Neural cell (in vitro differentiated cells): Measurements from ENCODE around the gene RAD50. TPM values are rescaled to one million over a fixed set of nuclear protein-coding genes. Genes with fewer than 3 reads are reported as not detected.

Source experiments
- H2AFZ ChIP-seq: fragments of 200-600, 300-800 bp; sonication (generic), shearing (Covaris generic); 2 replicates; pipeline ENCODE4 v1.6.0; 2014; ENCODE audit warnings: low read depth, mild to moderate bottlenecking, antibody characterized with exemption, low read length, moderate library complexity
- H3F3A ChIP-seq: fragments of 200-600 bp; shearing (Covaris generic); 2 replicates; pipeline ENCODE4 v1.6.1; 2016; ENCODE audit warnings: mild to moderate bottlenecking, moderate library complexity, mixed read lengths, antibody characterized with exemption, low read length; ENCODE audit not compliant: insufficient read depth, poor library complexity, severe bottlenecking
- H3K27ac ChIP-seq: fragments of 200-600, 300-800 bp; sonication (generic), shearing (Covaris generic); 2 replicates; pipeline ENCODE4 v1.5.1; 2014; ENCODE audit warnings: mild to moderate bottlenecking, low read length, moderate library complexity
- H3K27me3 ChIP-seq: fragments of 300-800, 200-600 bp; sonication (generic), shearing (Covaris generic); 2 replicates; pipeline ENCODE4 v1.6.0; 2014; ENCODE audit warnings: mild to moderate bottlenecking, low read depth, low read length, moderate library complexity; ENCODE audit not compliant: insufficient read depth
- H3K36me3 ChIP-seq: fragments of 300-800, 200-600 bp; sonication (generic), shearing (Covaris generic); 2 replicates; pipeline ENCODE4 v1.5.1; 2014; ENCODE audit warnings: mild to moderate bottlenecking, antibody characterized with exemption, low read length, moderate library complexity; ENCODE audit not compliant: insufficient read depth
- H3K4me2 ChIP-seq: fragments of 300-800, 200-600 bp; sonication (generic), shearing (Covaris generic); 2 replicates; pipeline ENCODE4 v1.6.0; 2014; ENCODE audit warnings: mild to moderate bottlenecking, low read length
- H3K4me3 ChIP-seq: fragments of 300-800, 200-600 bp; sonication (generic), shearing (Covaris generic); 2 replicates; pipeline ENCODE4 v1.5.1; 2014; ENCODE audit warnings: mild to moderate bottlenecking, low read length, moderate library complexity
- H3K79me2 ChIP-seq: fragments of 200-600 bp; shearing (Covaris generic); replicated peaks from 2 replicates; pipeline ENCODE4 v1.6.0; 2014; ENCODE audit warnings: mild to moderate bottlenecking, low read length, moderate library complexity; ENCODE audit not compliant: insufficient read depth
- H3K9ac ChIP-seq: fragments of 300-800, 200-600 bp; sonication (generic), shearing (Covaris generic); 2 replicates; pipeline ENCODE4 v1.6.1; 2016; ENCODE audit warnings: mild to moderate bottlenecking, low read length, mixed read lengths
- H3K9me2 ChIP-seq: fragments of 200-600 bp; shearing (Covaris generic); 2 replicates; pipeline ENCODE4 v1.6.1; 2016; ENCODE audit warnings: mild to moderate bottlenecking, low read length, mixed read lengths; ENCODE audit not compliant: insufficient read depth
- H3K9me3 ChIP-seq: fragments of 200-600, 300-800 bp; sonication (generic), shearing (Covaris generic); 2 replicates; pipeline ENCODE4 v1.6.1; 2016; ENCODE audit warnings: mild to moderate bottlenecking, mixed run types, low read length, moderate library complexity, mixed read lengths
- H4K20me1 ChIP-seq: fragments of 200-600 bp; shearing (Covaris generic); 2 replicates; pipeline ENCODE4 v1.6.1; 2016; ENCODE audit warnings: mild to moderate bottlenecking, mixed run types; ENCODE audit not compliant: insufficient read depth
- EP300 ChIP-seq: fragments of 450-650 bp; conservative IDR thresholded peaks from 2 replicates; pipeline ENCODE4 v1.6.1; 2014; ENCODE audit warnings: antibody characterized with exemption, mild to moderate bottlenecking, moderate library complexity; ENCODE audit not compliant: poor library complexity, severe bottlenecking
- EZH2 ChIP-seq: fragments of 200-600, 300-800 bp; shearing (Covaris generic), sonication (generic); IDR thresholded peaks from 2 replicates; pipeline ENCODE4 v1.6.1; 2014; ENCODE audit warnings: antibody characterized with exemption, low read length, borderline replicate concordance, mild to moderate bottlenecking; ENCODE audit not compliant: insufficient read depth, poor library complexity, severe bottlenecking
- MXI1 ChIP-seq: fragments of 450-650 bp; conservative IDR thresholded peaks from 2 replicates; pipeline ENCODE4 v1.6.1; 2014; ENCODE audit warnings: antibody characterized with exemption, mild to moderate bottlenecking; ENCODE audit not compliant: poor library complexity, severe bottlenecking
- POLR2AphosphoS5 ChIP-seq: IDR thresholded peaks from 2 replicates; pipeline ENCODE4 v1.6.1; 2012
- RAD21 ChIP-seq: fragments of 450-650 bp; conservative IDR thresholded peaks from 2 replicates; pipeline ENCODE4 v1.6.1; 2014; ENCODE audit warnings: antibody characterized with exemption, mild to moderate bottlenecking, moderate library complexity
- SMC3 ChIP-seq: fragments of 450-650 bp; conservative IDR thresholded peaks from 2 replicates; pipeline ENCODE4 v1.6.1; 2014; ENCODE audit warnings: antibody characterized with exemption, mild to moderate bottlenecking, moderate library complexity; ENCODE audit not compliant: poor library complexity
- TAF1 ChIP-seq: IDR thresholded peaks from 2 replicates; pipeline ENCODE4 v1.6.1; 2012; ENCODE audit warnings: low read depth
- polyA plus RNA-seq: library from polyadenylated mRNA; depleted of rRNA; stranded (reverse); fragments of >200 nt; gene quantifications from 2 replicates; pipeline ENCODE4 v1.2.3, GENCODE V29; 2014
- TF ChIP-seq, protein P1 (sequence below): IDR thresholded peaks from 2 replicates; pipeline ENCODE4 v1.6.1; 2012; ENCODE audit warnings: borderline replicate concordance
- TF ChIP-seq, protein P2 (sequence below): fragments of 450-650 bp; IDR thresholded peaks from 2 replicates; pipeline ENCODE4 v1.5.1; 2014; ENCODE audit warnings: antibody characterized with exemption, mild to moderate bottlenecking, moderate library complexity; ENCODE audit not compliant: poor library complexity, severe bottlenecking

Gene RAD50
- polyA plus RNA-seq, 1 donor from 2014 or later: 6.7 TPM

DNA sequence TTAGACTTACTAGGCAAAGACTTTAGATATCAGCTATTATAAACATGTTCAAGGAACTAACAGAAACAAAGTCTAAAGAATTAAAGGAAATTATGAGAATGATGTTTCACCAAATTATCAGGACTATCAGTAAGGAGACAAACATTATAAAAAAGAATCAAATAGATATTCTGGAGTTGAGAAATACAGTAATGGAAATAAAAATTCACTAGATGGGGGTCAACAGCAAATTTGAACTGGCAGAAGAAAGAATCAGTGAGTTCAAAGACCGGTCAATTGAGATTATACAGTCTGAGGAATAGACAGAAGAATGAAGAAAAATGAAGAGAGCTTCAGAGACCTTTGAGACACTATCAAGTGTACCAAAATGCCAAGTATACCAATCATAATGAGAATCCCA, 91.6 kb downstream of the RAD50 start:
- Histone ChIP-seq H3K4me2 (no peak overlapping the region), H3K36me3 (no peaks in the 10 kb centered on the region), H3K4me3 (no peak overlapping the region), H3K9me2 (no peaks in the 10 kb centered on the region), H3K9ac (no peak overlapping the region), H3K27me3 (no peaks in the 10 kb centered on the region), H3F3A (no peaks in the 10 kb centered on the region), H2AFZ (no peak overlapping the region), H3K9me3 (no peaks in the 10 kb centered on the region), H3K79me2 (no peaks in the 10 kb centered on the region), H4K20me1 (no peaks in the 10 kb centered on the region), H3K27ac (no peak overlapping the region)
- TF ChIP-seq EP300: no peak
- TF ChIP-seq SMC3: no peak
- TF ChIP-seq MXI1: no peak
- no peak for TF ChIP-seq RAD21
- TF ChIP-seq POLR2AphosphoS5: no peak
- TF ChIP-seq, protein P1, sequence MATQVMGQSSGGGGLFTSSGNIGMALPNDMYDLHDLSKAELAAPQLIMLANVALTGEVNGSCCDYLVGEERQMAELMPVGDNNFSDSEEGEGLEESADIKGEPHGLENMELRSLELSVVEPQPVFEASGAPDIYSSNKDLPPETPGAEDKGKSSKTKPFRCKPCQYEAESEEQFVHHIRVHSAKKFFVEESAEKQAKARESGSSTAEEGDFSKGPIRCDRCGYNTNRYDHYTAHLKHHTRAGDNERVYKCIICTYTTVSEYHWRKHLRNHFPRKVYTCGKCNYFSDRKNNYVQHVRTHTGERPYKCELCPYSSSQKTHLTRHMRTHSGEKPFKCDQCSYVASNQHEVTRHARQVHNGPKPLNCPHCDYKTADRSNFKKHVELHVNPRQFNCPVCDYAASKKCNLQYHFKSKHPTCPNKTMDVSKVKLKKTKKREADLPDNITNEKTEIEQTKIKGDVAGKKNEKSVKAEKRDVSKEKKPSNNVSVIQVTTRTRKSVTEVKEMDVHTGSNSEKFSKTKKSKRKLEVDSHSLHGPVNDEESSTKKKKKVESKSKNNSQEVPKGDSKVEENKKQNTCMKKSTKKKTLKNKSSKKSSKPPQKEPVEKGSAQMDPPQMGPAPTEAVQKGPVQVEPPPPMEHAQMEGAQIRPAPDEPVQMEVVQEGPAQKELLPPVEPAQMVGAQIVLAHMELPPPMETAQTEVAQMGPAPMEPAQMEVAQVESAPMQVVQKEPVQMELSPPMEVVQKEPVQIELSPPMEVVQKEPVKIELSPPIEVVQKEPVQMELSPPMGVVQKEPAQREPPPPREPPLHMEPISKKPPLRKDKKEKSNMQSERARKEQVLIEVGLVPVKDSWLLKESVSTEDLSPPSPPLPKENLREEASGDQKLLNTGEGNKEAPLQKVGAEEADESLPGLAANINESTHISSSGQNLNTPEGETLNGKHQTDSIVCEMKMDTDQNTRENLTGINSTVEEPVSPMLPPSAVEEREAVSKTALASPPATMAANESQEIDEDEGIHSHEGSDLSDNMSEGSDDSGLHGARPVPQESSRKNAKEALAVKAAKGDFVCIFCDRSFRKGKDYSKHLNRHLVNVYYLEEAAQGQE: no peak
- no peak for TF ChIP-seq EZH2
- TF ChIP-seq, protein P2, sequence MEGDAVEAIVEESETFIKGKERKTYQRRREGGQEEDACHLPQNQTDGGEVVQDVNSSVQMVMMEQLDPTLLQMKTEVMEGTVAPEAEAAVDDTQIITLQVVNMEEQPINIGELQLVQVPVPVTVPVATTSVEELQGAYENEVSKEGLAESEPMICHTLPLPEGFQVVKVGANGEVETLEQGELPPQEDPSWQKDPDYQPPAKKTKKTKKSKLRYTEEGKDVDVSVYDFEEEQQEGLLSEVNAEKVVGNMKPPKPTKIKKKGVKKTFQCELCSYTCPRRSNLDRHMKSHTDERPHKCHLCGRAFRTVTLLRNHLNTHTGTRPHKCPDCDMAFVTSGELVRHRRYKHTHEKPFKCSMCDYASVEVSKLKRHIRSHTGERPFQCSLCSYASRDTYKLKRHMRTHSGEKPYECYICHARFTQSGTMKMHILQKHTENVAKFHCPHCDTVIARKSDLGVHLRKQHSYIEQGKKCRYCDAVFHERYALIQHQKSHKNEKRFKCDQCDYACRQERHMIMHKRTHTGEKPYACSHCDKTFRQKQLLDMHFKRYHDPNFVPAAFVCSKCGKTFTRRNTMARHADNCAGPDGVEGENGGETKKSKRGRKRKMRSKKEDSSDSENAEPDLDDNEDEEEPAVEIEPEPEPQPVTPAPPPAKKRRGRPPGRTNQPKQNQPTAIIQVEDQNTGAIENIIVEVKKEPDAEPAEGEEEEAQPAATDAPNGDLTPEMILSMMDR: no peak
- TF ChIP-seq TAF1: no peak

DNA sequence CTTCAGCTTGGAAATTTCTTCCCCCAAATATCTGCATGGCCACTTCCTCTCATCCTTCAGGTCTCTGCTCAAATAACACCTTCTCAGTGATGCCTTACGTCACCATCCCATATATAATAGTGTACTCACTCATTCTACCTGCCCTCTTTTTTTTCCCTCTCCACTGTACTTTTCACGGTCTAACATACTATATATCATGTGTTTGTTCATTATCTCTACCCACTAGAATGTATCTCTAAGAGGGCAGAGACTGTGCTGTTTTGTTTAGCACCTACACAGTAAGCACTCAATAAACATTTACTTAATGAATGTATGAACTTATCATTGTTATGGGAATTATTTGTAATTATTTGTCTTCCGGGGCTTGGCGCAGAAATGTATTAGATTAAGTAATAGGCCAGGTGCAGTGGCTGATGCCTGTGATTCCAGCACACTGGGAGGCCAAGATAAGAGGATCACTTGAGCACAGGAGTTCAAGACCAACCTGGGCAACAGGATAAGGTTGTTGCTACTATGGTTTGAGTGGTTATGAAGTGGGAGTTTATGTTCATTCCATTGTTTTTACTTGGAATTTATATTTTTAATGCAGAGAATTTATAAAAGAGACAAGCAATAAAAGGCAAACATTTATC, 95.2 kb downstream of the RAD50 start:
- no peak for TF ChIP-seq RAD21
- TF ChIP-seq SMC3: no peak
- no peak for TF ChIP-seq POLR2AphosphoS5
- no peak for TF ChIP-seq EP300
- no peak for TF ChIP-seq MXI1
- TF ChIP-seq TAF1: no peak
- TF ChIP-seq, protein P1: no peak
- TF ChIP-seq, protein P2: no peak
- TF ChIP-seq EZH2: no peak
- H3K9me2 ChIP-seq: no peaks in the 10 kb centered on the region
- no peak overlapping the region for H3K4me2 ChIP-seq
- H3K9me3 ChIP-seq: no peaks in the 10 kb centered on the region
- no peaks in the 10 kb centered on the region for H4K20me1 ChIP-seq
- H3K79me2 ChIP-seq: no peaks in the 10 kb centered on the region
- peaks cover 16% of the 10 kb centered on the region for H3K27me3 ChIP-seq
- H3K27ac ChIP-seq: no peak overlapping the region
- no peak overlapping the region for H3K4me3 ChIP-seq
- no peaks in the 10 kb centered on the region for H3F3A ChIP-seq
- no peak overlapping the region for H3K9ac ChIP-seq
- H3K36me3 ChIP-seq: no peaks in the 10 kb centered on the region
- no peak overlapping the region for H2AFZ ChIP-seq
